ENCODE measurements around the gene ZNF217. TPM values are rescaled to one million over a fixed set of nuclear protein-coding genes. Genes with fewer than 3 reads are reported as not detected.

Gene ZNF217
- total and polyA plus RNA-seq, 2 of the 8 experiments (the other 6 are each of a cell fraction or from before 2014, with no cell fraction given): 15.3 to 87.9 TPM

DNA sequence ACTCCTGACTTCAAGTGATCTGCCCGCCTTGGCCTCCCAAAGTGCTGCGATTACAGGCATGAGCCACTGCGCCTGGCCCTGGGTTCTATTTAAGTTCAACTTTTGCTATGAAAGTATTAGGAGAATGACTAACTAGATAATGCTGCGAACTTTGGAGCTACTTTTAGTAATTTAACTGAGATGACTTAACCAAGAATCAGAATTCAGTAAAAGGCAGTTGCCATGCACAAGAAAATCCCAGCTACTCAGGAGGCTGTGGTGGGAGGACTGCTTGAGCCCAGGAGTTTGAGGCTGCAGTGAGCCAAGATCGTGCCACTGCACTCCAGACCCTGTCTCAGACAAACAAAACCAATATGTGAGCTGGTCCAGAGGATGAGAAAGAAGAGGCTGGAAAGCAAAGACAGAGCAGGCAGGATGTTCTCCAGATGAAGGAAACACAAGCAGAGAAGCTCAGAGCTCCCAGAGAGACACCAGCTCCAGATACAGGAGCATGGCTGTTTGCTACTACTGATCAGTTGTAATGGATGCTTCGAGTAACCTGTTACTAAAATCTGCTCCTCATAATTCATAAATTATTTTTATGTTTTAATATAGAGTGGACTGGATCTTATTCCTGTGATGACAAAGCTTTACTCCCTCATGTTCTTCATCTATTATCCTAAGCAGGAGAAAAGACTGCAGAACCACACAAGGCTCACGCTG is 23.9 kb downstream of the ZNF217 start:
- peaks cover 7 to 64% of the 10 kb centered on the region in 2 experiments for H3K79me2 ChIP-seq (ENCODE audit: control insufficient read depth in 1 of 2, insufficient read depth in 2 of 2, low read length in 2 of 2)
- TF ChIP-seq NRF1 (IDR thresholded peaks at IDR 0.05; ENCODE audit: low read depth, low read length) (no peak), CREB1 (IDR thresholded peaks at IDR 0.05) (no peak), SP1 (IDR thresholded peaks at IDR 0.05; ENCODE audit: low read depth, low read length) (no peak), POU5F1 (IDR thresholded peaks at IDR 0.05; ENCODE audit: low read depth, low read length) (no peak), PHF8 (conservative IDR thresholded peaks at IDR 0.05; ENCODE audit: low read depth, low read length) (no peak), CHD2 (IDR thresholded peaks at IDR 0.05; ENCODE audit: low read length) (no peak), SP4 (IDR thresholded peaks at IDR 0.05; ENCODE audit: low read length) (no peak), TCF12 (IDR thresholded peaks at IDR 0.05; ENCODE audit: low read depth, low read length) (no peak)

More for the DNA sequence above, 23.9 kb downstream of the ZNF217 start:
- no peak overlapping the region for H2BK120ac ChIP-seq (replicated peaks; ENCODE audit: low read depth, low read length)
- ChIA-PET CTCF (ENCODE audit: partially characterized antibody) (interaction anchor here (0.6 to 1.3 kb wide), 4 partner anchors 11 to 372 kb away, joined by 3 read pairs; no protein-coding TSS in a partner anchor), POLR2A (ENCODE audit: partially characterized antibody) (interaction anchor here (0.6 to 1.0 kb wide), 2 partner anchors 24 to 183 kb away, joined by 4 read pairs; partner anchors contain the start of gene ZNF217)
- H2AFZ ChIP-seq (ENCODE audit: low read length): no peak overlapping the region
- H3K36me3 ChIP-seq (ENCODE audit: control insufficient read depth in 2 of 4, insufficient read depth in 4 of 4, low read length in 3 of 4): peaks cover 34 to 99% (median 60%) of the 10 kb centered on the region in 4 experiments
- no peak overlapping the region for H3K14ac ChIP-seq (ENCODE audit: insufficient read length)
- no peak overlapping the region for H2BK20ac ChIP-seq (ENCODE audit: low read length)
- no peak overlapping the region for H3K56ac ChIP-seq (replicated peaks; ENCODE audit: insufficient read length, low read depth, low read length)
- H4K8ac ChIP-seq (ENCODE audit: extremely low read depth, insufficient read depth, low read length): no peak overlapping the region
- H2BK15ac ChIP-seq (ENCODE audit: low read length): no peak overlapping the region
- no peak for FAIRE-seq
- H3K4me3 ChIP-seq (ENCODE audit: extremely low read depth in 1 of 4, insufficient read depth in 2 of 4, low read depth in 3 of 4, low read length in 4 of 4): no peak overlapping the region
- no peak overlapping the region for H3K18ac ChIP-seq (ENCODE audit: extremely low read depth, low read length)
- H3K23me2 ChIP-seq (ENCODE audit: low read depth, low read length): no peaks in the 10 kb centered on the region
- no peak overlapping the region for H2BK5ac ChIP-seq (ENCODE audit: low read depth, low read length)
- no peaks in the 10 kb centered on the region for H3K27me3 ChIP-seq (replicated peaks in 1 of 4; ENCODE audit: control insufficient read depth in 3 of 4, extremely low read depth in 1 of 4, insufficient read depth in 3 of 4, low read length in 3 of 4)
- H3K27ac ChIP-seq (ENCODE audit: low read depth, low read length): no peak overlapping the region
- H3K4me1 ChIP-seq (replicated peaks in 1 of 4; ENCODE audit: control insufficient read depth in 3 of 4, insufficient read depth in 4 of 4, low read length in 3 of 4): no peaks in the 10 kb centered on the region
- peaks cover 1% of the 10 kb centered on the region; the same call in 1 of the 2 replicates for H3K79me1 ChIP-seq (ENCODE audit: low read depth, low read length)
- no peak overlapping the region for H4K5ac ChIP-seq (ENCODE audit: insufficient read length, low read depth, low read length)
- no peak overlapping the region for H3K23ac ChIP-seq (ENCODE audit: insufficient read length)
- H3K4me2 ChIP-seq (ENCODE audit: insufficient read depth in 1 of 2, low read depth in 2 of 2, low read length in 2 of 2): no peak overlapping the region
- no peak overlapping the region for H3K9ac ChIP-seq (replicated peaks in 1 of 4; ENCODE audit: extremely low read depth in 1 of 4, low read depth in 3 of 4, low read length in 3 of 4)
- no peaks in the 10 kb centered on the region for H3K9me3 ChIP-seq (ENCODE audit: insufficient read depth in 2 of 2, low read depth in 1 of 2, low read length in 1 of 2)
- no peak overlapping the region for H2BK12ac ChIP-seq (ENCODE audit: low read depth, low read length)
- H2AK5ac ChIP-seq (ENCODE audit: low read depth, low read length): no peak overlapping the region
- DNase-seq (ENCODE audit: low read depth in 1 of 2, low spot score in 2 of 2): no peak
- WGBS, 2 experiments (ENCODE audit: extremely low coverage in 1 of 2, insufficient coverage in 1 of 2, insufficient read length in 1 of 2, insufficient replicate concordance in 2 of 2, low coverage in 1 of 2, low lambda C conversion rate in 2 of 2, missing lambda C conversion rate in 1 of 2): 94% methylated on average over 7 of the region's 7 CpGs; no CpG with 5 or more reads in 1 of the 2 experiments
- H3K4ac ChIP-seq (replicated peaks; ENCODE audit: insufficient read length, low read depth, low read length): no peak overlapping the region
- peaks cover 9 to 13% of the 10 kb centered on the region in 2 experiments for H4K20me1 ChIP-seq (replicated peaks in 1 of 2; ENCODE audit: control insufficient read depth in 1 of 2, insufficient read depth in 2 of 2, low read length in 2 of 2)
- no peak overlapping the region for H4K91ac ChIP-seq (replicated peaks; ENCODE audit: insufficient read length, low read length)

All from H1 (cell line).